HG03108 (cell line): Measurements from ENCODE around the gene MVK.
"Not testable (repeated sequence)": the region's sequence is repeated elsewhere in the genome, so short reads cannot be mapped to it uniquely, and the experiment has no call there.

Experiments used
- ATAC-seq: cut with Tn5 transposase; IDR thresholded peaks from one replicate; pipeline ENCODE4 v1.9.1; 2021; ENCODE audit warnings: moderate library complexity; ENCODE audit not compliant: unreplicated experiment

The MVK gene

GRCh38 chr12:109588461-109589239 is 15.1 kb downstream of the MVK start:
- ATAC-seq, result no peak

- no peak for ATAC-seq
Observed at GRCh38 chr12:109589240-109589590, 15.6 kb downstream of the MVK start.

- ATAC-seq, result no peak
Observed at GRCh38 chr12:109589691-109590245, 16.2 kb downstream of the MVK start.

- no peak for ATAC-seq
Observed at GRCh38 chr12:109590566-109590965, 17.0 kb downstream of the MVK start.

GRCh38 chr12:109591041-109591440 is 17.4 kb downstream of the MVK start:
- no peak for ATAC-seq

GRCh38 chr12:109592195-109592904 is 18.8 kb downstream of the MVK start:
- no peak for ATAC-seq

- no peak for ATAC-seq
Observed at GRCh38 chr12:109592905-109593272, 19.3 kb downstream of the MVK start.

GRCh38 chr12:109594556-109595317 is 21.1 kb downstream of the MVK start:
- ATAC-seq, result no peak

GRCh38 chr12:109595321-109595902 is 21.8 kb downstream of the MVK start:
- ATAC-seq, result no peak

- no peak for ATAC-seq
Observed at GRCh38 chr12:109596418-109597244, 23.0 kb downstream of the MVK start.

- ATAC-seq, result no peak
Observed at GRCh38 chr12:109597414-109597794, 23.8 kb downstream of the MVK start.

- ATAC-seq, result no peak
Observed at GRCh38 chr12:109597795-109598427, 24.3 kb downstream of the MVK start.

- no peak for ATAC-seq
Observed at GRCh38 chr12:109598428-109598854, 24.8 kb downstream of the MVK start.

GRCh38 chr12:109599087-109599486 is 25.5 kb downstream of the MVK start:
- ATAC-seq, result no peak

- ATAC-seq, result no peak
Observed at GRCh38 chr12:109600481-109600880, 26.9 kb downstream of the MVK start.

- ATAC-seq, result no peak
Observed at GRCh38 chr12:109600995-109601394, 27.4 kb downstream of the MVK start.

GRCh38 chr12:109601557-109601956 is 28.0 kb downstream of the MVK start:
- ATAC-seq, result no peak

- not testable (repeated sequence) for ATAC-seq
Observed at GRCh38 chr12:109602132-109602531, 28.5 kb downstream of the MVK start.

- ATAC-seq, result no peak
Observed at GRCh38 chr12:109604132-109604585, 30.6 kb downstream of the MVK start.

- no peak for ATAC-seq
Observed at GRCh38 chr12:109605016-109605415, 31.4 kb downstream of the MVK start.
